ENCODE measurements around the gene TPM1.

TPM1 gene

DNA sequence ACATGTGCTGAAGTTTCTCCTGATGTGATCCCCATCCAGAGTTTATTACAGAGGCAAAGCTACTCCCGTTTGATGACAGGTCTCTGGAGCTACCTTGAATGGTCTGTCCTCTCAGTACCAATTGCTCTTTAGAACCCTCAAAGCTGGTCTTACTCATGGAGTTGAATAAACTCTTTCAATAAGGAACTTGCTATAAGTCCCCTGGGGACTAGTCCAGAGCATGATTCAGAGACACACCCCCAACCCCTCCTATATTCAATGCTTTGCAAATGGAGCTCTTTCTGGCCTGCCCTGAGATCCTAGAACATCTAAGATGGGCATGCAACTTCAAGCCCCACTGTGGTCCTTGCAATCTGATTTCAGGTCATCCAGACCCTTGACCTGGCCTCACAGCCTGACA, 23.9 kb upstream of the TPM1 start:
- DNase-seq, result no peak

DNA sequence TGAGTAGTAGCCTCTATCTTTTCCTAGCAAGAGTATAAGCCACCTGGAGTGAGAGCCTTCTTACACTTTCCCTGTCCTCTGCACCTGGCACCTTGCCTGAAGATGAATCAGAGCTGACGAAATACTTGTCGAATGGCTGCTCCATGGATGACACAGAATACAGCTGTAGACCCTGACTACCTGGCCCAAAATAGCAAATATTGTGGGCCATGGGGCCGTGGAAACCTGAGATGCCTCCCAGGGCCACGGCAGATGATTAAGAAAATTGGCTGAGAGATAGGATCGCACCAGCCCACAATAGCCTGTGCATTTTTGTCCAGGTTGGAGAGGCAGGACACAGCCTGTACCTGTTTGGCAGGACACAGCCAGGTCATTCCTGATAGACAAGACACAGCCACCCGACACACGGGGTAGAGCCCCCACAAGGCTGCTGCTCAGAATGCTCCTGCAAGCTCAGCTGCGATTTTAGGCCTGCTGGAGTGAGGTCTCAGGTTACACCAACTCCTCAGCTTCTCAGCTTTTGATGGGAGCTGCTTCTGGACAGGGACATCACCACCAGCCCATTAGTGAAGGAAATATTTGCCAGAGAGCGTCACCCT, 22.9 kb upstream of the TPM1 start:
- DNase-seq, result no peak

DNA sequence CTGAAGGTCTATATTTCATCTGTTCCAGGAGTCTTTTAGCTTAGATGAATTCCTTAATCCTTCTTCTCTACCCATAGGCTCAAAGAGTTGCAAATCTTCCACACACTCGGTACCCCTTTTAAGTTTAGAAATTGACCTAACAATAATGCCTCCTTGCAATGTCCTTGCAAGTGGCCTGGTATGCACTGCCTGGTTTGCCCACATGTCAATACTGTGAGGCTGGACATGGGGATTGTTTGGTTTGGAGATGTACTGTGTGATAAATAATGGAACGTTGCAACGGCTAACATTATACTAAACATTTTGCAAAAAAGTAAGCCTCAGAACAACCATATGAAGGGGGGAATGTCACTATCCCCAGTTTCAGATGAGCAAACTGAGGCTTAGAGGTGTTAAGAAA, 22.4 kb upstream of the TPM1 start:
- no peak for DNase-seq

GRCh38 chr15:63020759-63021430, 21.7 kb upstream of the TPM1 start:
- no peak for DNase-seq

DNA sequence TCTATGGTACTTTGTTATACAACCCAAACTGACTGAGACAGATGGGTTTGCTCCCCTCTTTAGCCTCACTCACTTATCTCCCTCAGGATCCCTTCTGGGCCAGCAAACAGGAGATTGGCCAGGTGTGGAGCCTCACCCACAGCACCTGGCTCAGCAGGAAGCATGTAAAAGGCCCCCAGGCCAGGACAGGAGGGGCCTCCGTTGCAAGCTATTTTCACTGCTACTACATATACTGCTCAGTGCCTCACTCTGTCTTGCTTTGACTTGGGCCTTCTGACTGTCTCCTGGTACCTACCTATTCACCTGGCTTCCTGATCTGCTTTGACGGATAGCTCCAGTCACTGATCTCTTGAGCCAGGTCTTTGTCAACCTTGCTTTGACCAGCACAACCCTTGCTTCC, 20.4 kb upstream of the TPM1 start:
- DNase-seq, result no peak

GRCh38 chr15:63022663-63023062, 19.9 kb upstream of the TPM1 start:
- no peak for DNase-seq

- DNase-seq, result no peak
Measured at GRCh38 chr15:63023351-63023945, 19.1 kb upstream of the TPM1 start.

GRCh38 chr15:63025460-63025859, 17.1 kb upstream of the TPM1 start:
- DNase-seq, result no peak

DNA sequence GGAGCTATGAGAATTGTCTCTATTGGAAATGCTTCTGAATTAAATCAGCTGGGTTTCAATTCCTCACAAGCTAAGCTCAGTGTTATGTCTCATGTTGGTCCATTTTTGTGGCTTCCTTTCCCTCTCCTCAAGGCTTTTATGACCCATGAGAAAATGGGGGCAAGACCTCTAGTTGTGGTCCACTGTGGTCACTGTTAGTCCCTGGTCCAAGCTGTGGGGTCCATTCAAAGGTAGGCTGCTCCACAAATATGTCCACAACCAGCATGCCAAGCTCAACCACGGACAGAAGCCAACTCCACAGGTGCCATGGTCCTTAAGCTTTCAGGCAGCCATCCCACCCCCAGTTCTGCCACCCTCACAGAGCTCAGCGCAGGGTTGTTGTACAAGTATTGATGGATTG, 14.9 kb upstream of the TPM1 start:
- DNase-seq, result no peak

GRCh38 chr15:63028442-63029110, 14.0 kb upstream of the TPM1 start:
- DNase-seq, result no peak

- DNase-seq, result no peak
Measured at GRCh38 chr15:63029676-63030075, 12.9 kb upstream of the TPM1 start.

GRCh38 chr15:63030101-63030551, 12.4 kb upstream of the TPM1 start:
- DNase-seq, result no peak

- DNase-seq, result no peak
Measured at GRCh38 chr15:63034578-63034977, 8.0 kb upstream of the TPM1 start.

- no peak for DNase-seq
Measured at GRCh38 chr15:63035253-63035652, 7.3 kb upstream of the TPM1 start.

- DNase-seq, result no peak
Measured at GRCh38 chr15:63035977-63036376, 6.6 kb upstream of the TPM1 start.

DNA sequence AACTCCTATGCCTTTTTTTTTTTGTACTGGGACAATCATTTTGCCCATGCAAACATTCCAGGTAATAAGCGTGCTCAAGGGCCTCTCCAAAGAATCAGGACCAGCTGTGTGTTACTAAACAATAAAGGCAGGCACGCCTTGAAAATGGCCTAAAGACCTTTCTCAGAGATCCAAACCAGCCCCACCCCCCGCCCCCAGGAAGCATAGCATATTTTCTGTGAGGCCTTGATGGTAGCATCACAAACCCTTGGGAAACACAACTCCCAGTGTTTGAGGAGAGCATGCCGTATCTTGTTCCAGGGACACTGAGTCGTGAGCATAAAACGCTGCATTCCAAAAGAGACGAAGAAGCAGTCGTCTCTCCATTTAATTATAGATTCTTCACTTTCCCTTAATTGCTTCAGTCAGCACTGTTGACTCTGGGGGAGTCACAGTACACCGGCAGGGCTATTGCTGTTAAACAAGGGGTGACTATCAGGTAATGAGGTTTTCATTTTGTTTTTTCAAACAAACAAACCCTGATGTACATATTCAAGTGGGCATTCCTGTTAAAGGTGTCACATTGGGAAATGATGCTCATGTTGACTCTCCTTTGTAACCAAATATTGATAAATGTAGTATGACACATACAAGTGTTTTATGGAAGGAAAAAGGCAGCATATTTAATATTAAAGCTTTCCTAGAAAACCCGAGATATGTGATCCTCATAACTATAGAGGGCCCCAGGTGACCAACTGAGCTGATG, 4.4 kb upstream of the TPM1 start:
- DNase-seq, result no peak

DNA sequence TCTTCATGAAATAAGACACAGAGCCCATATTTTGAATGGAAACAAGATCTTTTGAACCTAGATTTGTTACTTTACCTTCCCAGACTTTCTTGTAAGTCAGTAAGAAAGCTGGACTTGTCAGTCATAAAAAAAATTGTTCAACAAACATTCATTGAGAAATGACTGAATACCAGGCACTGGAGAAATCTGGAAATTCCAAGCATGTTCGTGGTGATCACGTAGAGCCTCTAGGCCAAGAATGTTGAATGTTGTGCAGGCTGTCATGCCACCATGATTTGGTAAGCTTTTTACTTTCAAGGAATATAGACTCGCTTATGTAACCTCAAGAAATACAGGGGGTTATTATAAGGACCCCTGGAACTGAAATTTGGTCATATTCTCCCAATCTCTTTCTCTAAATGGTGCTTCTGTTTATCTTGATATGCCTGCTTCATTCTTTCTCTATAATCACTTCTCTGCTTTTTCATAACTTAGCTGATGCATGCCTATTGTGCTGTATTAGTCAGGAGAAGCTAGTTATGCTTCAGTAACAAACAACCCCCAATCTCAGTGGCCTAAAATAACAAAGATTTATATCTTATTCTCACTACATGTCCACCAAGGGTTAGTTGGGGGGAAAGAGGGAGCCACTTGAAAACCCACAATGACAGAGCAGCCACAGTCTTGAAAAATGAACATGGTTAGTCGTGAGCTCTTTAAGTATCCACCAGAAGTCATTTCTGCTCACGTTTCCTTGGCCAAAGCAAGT, 3.4 kb upstream of the TPM1 start:
- DNase-seq, result no peak

DNA sequence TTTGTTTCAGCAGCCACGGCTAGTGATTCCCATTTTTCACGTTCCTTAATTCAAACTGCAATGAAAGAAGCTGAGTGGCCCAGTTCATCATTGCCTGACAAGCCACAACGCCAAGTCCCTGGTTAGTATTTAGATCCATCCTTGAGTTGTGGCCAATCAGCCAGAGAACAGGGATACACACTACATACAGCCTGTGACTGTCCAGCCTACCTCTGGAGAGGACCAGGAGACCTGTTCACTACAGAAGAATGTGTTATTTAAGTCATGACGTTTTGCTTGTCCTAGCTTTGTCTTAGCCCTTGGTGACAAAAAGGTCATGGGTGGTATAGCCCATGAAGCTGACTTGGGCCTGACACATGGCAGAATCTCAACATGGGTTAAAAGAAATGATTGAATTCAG, 2.7 kb upstream of the TPM1 start:
- DNase-seq, result no peak

- no peak for DNase-seq
Measured at GRCh38 chr15:63040509-63040908, 2.0 kb upstream of the TPM1 start.

- no peak for DNase-seq
Measured at GRCh38 chr15:63040954-63041353, 1.6 kb upstream of the TPM1 start.

DNA sequence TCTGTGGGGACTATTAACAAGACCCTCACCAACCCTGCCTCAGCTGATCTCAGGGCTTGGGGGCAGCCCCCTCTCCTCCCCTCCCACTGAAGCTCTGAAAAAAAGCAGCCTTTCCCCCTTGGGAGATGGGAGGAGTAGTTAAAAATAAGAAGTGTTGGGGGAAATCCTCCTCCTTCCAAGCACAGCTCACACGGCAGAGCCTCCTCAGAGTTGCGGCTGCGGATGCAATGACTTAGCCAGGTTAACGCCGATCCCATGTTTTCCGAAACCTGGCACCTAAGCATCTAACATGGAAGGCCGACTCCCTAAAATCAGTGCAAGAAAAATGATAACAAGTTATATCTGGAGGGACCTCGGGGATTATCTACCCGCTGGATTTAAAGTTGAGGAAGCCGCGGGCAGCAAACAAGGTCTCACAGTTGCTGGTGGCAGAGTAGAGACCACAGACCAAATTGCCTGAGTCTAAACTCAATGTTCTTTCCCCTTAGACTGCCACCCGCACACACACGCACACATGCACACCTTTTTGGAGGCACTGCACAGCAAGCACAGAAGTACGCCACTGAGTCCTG, 1.1 kb upstream of the TPM1 start:
- no peak for DNase-seq

- no peak for DNase-seq
Measured at GRCh38 chr15:63042877-63043334, 359 bp downstream of the TPM1 start.
